T-helper 2 cell treated with Interferon-gamma antibody and Interleukin-4, amounts not matched to agents 5 μg/mL and 100 μg/mL, for 36 hours (primary cell): ENCODE measurements around the gene REP15.
"Not testable (repeated sequence)": the region's sequence is repeated elsewhere in the genome, so short reads cannot be mapped to it uniquely, and the experiment has no call there.

ENCODE experiments used
- DNase-seq: peaks from one replicate; pipeline ENCODE4 v3.0.0; 2021; ENCODE audit warnings: low spot score
- H3K27ac Mint-ChIP-seq: one replicate; pipeline ENCODE4 v1.8.0; 2021; ENCODE audit warnings: mild to moderate bottlenecking, mixed read lengths
- H3K27me3 Mint-ChIP-seq: one replicate; pipeline ENCODE4 v1.8.0; 2021; ENCODE audit warnings: low read depth, mixed read lengths
- H3K36me3 Mint-ChIP-seq: one replicate; pipeline ENCODE4 v1.8.0; 2021; ENCODE audit warnings: low read depth, mixed read lengths
- H3K4me1 Mint-ChIP-seq: one replicate; pipeline ENCODE4 v1.8.0; 2021; ENCODE audit warnings: low read depth, mixed read lengths
- H3K4me3 Mint-ChIP-seq: one replicate; pipeline ENCODE4 v1.8.0; 2022; ENCODE audit warnings: mild to moderate bottlenecking, moderate library complexity, mixed read lengths
- H3K9me3 Mint-ChIP-seq: one replicate; pipeline ENCODE4 v1.8.0; 2021; ENCODE audit warnings: mixed read lengths

The REP15 gene

DNA sequence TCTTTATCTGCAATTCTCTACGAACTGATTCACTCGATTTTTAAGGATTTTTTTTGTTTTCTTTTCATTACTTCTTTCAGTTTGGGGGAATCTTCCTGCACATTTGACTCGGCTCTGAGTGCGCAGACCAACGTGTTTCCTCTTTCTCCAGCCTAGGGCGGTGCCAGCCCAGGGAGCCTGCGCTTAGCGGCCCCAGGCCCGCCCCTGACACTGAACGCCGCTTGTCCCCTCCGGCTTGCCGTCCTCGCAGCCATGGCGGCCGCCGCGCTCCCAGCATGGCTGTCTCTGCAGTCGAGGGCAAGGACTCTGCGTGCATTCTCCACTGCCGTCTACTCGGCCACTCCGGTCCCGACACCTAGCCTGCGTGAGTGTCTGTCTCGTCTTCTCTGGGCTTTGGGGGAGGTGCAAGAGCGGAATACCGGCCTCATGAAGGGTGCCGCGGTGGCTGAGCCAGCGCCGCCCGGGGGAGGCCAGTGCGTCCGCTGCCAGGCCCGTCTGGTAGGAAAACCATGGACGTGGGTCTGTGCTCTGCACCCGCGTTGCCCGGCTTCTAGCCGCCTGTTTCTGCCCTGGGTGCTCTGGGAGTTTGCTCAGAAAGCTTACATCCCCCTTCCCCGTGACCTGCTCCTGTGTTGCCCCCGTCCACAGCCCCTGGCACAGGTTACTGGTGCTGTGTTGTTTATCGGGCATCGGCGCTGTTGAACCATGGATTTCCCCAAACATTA lies 14.5 kb downstream of the REP15 start, which contains the start of gene MRPS35:
MRPS35 (plus strand) TSS at position 241 of the 725 bp plus-strand sequence; CDS start at position 253, 12 bp downstream.
- Mint-ChIP-seq H3K9me3 (no peaks in the 10 kb centered on the region), H3K4me1 (peaks cover 19% of the 10 kb centered on the region), H3K27ac (peak within 1 kb of the TSS; percentile 97), H3K36me3 (peaks cover 10% of the 10 kb centered on the region), H3K4me3 (peak within 1 kb of the TSS; percentile 96), H3K27me3 (peaks cover 15% of the 10 kb centered on the region)
- peak; percentile 90 for DNase-seq

DNA sequence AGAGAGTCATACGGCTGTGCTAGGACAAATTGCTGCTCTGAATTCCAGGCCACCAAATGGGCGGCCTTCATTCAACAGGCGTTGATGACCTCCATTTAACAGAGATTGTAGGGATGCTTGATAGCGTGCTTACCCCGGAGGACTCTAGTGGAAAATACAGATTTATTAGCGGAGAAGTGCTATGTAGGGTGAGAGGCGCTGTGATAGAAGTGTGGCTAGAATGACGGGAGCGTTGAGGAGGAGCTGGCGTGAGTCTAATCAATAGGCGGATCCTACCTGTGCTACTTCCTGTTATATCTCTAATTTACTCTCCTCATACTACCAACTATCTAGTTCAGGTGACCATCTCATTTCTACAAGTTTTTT lies 15.1 kb downstream of the REP15 start:
- peaks cover 15% of the 10 kb centered on the region for H3K27me3 Mint-ChIP-seq
- H3K4me3 Mint-ChIP-seq: peak overlapping the region; percentile 96
- peaks cover 13% of the 10 kb centered on the region for H3K36me3 Mint-ChIP-seq
- peaks cover 19% of the 10 kb centered on the region for H3K4me1 Mint-ChIP-seq
- DNase-seq: no peak
- peak overlapping the region; percentile 97 for H3K27ac Mint-ChIP-seq
- no peaks in the 10 kb centered on the region for H3K9me3 Mint-ChIP-seq

DNA sequence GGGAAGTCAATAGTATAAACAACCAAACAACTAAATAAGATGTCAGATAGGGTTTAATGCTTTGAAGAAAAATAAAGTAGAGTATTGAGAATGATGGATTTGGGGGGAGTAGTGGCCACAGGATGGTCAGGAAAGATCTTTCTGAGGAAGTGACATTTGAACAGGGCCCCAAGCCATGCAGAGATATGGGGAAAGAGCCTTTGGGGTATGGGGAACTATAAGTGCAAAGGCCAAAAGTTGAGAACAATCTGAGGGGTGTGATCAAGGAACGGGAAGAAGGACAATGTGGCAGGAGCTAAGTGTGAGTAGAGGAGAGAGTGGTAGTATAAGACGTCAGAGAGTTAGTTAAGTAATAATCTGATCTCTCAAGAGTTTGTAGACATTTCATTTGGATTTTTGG lies 15.7 kb downstream of the REP15 start:
- H3K36me3 Mint-ChIP-seq: peaks cover 13% of the 10 kb centered on the region
- peaks cover 19% of the 10 kb centered on the region for H3K4me1 Mint-ChIP-seq

DNA sequence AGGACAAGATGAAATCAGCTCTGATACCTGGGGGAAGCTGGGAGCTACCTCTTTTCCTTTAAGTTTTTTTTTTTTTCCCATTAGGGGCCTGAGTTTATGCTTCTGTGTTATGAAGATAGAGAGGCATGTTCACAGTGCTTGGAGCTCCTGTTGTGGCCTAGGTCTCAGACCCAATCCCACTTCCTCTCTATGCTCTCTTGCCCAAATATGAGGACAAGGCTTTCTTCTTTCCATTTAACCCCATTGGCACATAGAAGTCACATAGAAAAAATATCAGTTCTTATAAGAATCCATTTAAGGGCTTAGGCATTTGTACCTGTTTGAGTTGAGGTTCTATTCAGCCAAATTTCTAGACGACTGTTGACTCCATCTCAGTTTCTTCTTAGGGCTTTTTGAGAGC lies 27.0 kb downstream of the REP15 start:
- no peak for DNase-seq
- Mint-ChIP-seq H3K4me3 (no peak overlapping the region), H3K36me3 (peaks cover 15% of the 10 kb centered on the region), H3K27me3 (no peaks in the 10 kb centered on the region), H3K4me1 (no peaks in the 10 kb centered on the region), H3K27ac (no peak overlapping the region), H3K9me3 (no peaks in the 10 kb centered on the region)

More for the DNA sequence above, 15.7 kb downstream of the REP15 start:
- Mint-ChIP-seq H3K9me3 (no peaks in the 10 kb centered on the region), H3K4me3 (peak overlapping the region; percentile 96), H3K27me3 (peaks cover 15% of the 10 kb centered on the region), H3K27ac (peak overlapping the region; percentile 42)
- DNase-seq: no peak

DNA sequence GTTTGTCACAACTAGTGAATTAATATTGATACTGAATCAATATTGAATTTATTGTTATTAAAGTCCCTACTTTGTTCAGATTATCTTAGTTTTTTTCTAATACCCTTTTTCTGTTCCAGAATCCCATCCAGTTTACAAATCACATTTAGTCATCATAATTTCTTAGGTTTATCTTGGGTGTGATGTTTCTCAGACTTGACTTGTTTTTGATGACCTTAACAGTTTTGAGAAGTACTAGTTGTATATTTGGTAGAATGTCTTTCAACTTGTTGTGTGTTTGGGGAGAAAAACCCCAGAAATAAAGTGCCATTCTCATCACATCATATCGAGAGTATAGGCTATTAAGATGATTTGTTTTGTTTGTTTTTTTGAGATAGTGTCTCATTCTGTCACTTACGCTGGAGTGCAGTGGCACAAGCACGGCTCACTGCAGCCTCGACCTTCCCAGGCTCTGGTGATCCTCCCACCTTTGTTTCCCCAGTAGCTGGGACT lies 33.9 kb downstream of the REP15 start:
- Mint-ChIP-seq H3K27ac (no peak overlapping the region), H3K9me3 (no peaks in the 10 kb centered on the region), H3K4me3 (no peak overlapping the region), H3K27me3 (no peaks in the 10 kb centered on the region), H3K4me1 (no peaks in the 10 kb centered on the region), H3K36me3 (peaks cover 24% of the 10 kb centered on the region)
- DNase-seq: no peak

DNA sequence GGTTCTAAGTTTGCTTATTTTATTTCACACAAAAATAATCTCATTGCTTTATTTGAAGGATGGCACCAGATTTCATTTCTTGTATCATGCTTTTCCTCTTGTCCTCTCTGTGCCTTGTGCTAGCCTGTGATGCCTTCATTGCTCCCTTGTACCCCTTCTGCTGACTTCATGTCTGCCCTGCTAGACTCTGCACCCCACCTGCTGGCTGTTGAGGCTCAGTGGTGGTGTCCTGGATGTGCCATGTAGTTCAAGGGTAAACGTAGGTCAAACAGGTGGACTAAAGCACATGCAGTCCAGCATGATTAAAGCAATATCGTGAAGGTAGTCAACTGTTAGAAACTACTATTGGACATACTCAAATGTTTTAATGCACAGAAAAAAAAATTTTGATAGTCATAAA lies 36.0 kb downstream of the REP15 start:
- H3K27me3 Mint-ChIP-seq: no peaks in the 10 kb centered on the region
- H3K4me1 Mint-ChIP-seq: no peaks in the 10 kb centered on the region
- DNase-seq: no peak
- H3K9me3 Mint-ChIP-seq: no peaks in the 10 kb centered on the region
- H3K27ac Mint-ChIP-seq: no peak overlapping the region
- no peak overlapping the region for H3K4me3 Mint-ChIP-seq
- peaks cover 23% of the 10 kb centered on the region for H3K36me3 Mint-ChIP-seq

DNA sequence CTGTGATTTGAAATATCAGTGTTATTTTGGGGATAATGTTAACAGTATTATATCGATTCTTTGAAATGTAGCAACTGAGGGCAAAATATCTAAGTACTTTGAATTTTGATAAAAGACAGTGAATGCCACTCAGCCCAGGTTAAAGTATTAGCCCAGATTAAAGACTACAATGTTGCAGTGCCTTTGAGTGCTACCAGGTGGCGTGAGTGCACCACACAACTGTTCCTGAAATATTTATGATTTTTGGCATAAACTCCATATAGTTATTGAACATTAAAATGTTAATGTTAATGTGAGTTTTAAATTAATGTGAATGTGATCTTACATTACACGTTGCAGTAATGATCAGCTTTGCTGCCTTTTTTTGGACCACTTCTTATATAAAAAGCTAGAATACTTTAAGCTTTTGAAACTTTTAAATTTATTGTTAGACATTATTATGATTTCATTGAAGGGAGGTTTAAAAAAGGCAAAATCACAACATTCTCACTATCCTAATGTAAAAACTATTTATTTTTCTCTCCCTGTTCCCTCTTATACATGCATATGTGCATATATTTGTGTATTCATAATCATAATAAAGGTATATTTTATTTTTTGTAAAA lies 36.9 kb downstream of the REP15 start:
- peaks cover 27% of the 10 kb centered on the region for H3K36me3 Mint-ChIP-seq
- no peak overlapping the region for H3K27ac Mint-ChIP-seq
- H3K27me3 Mint-ChIP-seq: no peaks in the 10 kb centered on the region
- no peak overlapping the region for H3K4me3 Mint-ChIP-seq
- no peaks in the 10 kb centered on the region for H3K9me3 Mint-ChIP-seq
- H3K4me1 Mint-ChIP-seq: no peaks in the 10 kb centered on the region
- no peak for DNase-seq

DNA sequence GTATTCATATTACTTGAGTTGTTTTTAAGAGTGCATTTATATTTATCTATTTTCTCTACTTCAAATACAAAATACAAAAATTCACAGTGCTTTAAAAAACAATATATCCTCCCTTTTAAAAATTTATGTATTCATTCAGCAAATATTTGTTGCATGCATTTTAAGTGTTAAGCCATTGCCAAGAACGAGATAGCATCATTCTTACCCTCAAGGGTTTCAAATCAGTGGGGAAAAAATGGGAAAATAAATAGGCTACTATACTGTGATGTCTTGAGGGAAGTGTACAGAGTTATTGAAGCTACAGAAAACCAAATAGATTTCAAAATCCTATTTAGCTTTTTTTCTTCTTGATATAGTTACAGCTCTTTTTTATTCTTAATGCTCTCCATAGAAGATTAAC lies 37.5 kb downstream of the REP15 start:
- H3K9me3 Mint-ChIP-seq: no peaks in the 10 kb centered on the region

DNA sequence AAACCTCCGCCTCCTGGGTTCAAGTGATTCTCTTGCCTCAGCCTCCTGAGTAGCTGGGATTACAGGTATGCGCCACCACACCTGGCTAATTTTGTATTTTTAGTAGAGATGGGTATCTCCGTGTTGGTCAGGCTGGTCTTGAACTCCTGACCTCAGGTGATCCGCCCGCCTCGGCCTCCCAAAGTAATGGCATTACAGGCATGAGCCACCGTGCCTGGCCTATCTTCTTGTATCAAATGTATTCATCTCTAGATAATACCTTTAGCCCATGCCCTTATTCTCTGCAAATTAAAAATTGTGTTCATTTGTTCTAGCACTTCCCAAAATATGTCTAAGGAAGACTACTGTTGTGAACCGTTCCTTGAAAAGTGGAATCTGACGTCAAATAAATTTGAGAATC lies 38.1 kb downstream of the REP15 start:
- H3K36me3 Mint-ChIP-seq: peaks cover 33% of the 10 kb centered on the region
- not testable (repeated sequence) for H3K27ac Mint-ChIP-seq, H3K9me3 Mint-ChIP-seq, H3K4me3 Mint-ChIP-seq, DNase-seq, H3K4me1 Mint-ChIP-seq, H3K27me3 Mint-ChIP-seq

More for the DNA sequence above, 37.5 kb downstream of the REP15 start:
- no peak overlapping the region for H3K4me3 Mint-ChIP-seq
- no peak overlapping the region for H3K27ac Mint-ChIP-seq
- no peaks in the 10 kb centered on the region for H3K4me1 Mint-ChIP-seq
- H3K36me3 Mint-ChIP-seq: peaks cover 29% of the 10 kb centered on the region
- no peaks in the 10 kb centered on the region for H3K27me3 Mint-ChIP-seq
- DNase-seq: no peak

DNA sequence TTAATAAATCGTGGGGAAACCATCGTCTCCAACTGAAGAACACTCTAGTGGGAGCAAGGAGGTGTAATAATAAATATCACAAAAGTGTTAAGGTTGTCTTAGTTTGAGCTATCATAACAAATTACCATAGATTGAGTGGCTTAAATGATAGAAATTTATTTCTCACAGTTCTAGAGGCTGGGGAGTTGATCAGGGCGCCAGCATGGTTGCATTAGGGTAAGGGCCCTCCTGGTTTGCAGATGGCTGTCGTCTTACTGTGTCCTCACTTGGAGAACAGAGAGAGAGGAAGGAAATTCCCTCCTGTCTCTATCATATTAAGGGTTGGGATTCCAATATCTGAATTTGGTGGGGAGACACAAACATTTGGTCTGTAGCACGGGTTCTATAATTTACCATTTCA lies 47.4 kb downstream of the REP15 start:
- H3K4me3 Mint-ChIP-seq: no peak overlapping the region
- H3K9me3 Mint-ChIP-seq: no peaks in the 10 kb centered on the region
- no peak overlapping the region for H3K27ac Mint-ChIP-seq
- DNase-seq: no peak
- H3K4me1 Mint-ChIP-seq: peaks cover 4% of the 10 kb centered on the region
- peaks cover 44% of the 10 kb centered on the region for H3K36me3 Mint-ChIP-seq
- H3K27me3 Mint-ChIP-seq: no peaks in the 10 kb centered on the region

DNA sequence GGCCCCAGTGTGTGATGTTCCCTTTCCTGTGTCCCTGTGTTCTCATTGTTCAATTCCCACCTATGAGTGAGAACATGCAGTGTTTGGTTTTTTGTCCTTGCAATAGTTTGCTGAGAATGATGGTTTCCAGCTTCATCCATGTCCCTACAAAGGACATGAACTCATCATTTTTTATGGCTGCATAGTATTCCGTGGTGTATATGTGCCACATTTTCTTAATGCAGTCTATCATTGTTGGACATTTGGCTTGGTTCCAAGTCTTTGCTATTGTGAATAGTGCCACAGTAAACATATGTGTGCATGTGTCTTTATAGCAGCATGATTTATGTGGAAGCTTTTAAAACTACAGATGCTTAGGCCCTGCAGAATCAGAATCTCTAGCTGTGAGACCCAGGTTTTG lies 49.5 kb downstream of the REP15 start:
- not testable (repeated sequence) for H3K27ac Mint-ChIP-seq, H3K4me3 Mint-ChIP-seq, DNase-seq, H3K27me3 Mint-ChIP-seq, H3K9me3 Mint-ChIP-seq, H3K4me1 Mint-ChIP-seq
- H3K36me3 Mint-ChIP-seq: peaks cover 38% of the 10 kb centered on the region
